Colonic mucosa (tissue), 4 donors: Measurements from ENCODE around the gene FAM193A. TPM values are rescaled to one million over a fixed set of nuclear protein-coding genes. Genes with fewer than 3 reads are reported as not detected.

ENCODE experiments used
- DNase-seq: peaks from one replicate; pipeline ENCODE4 v3.0.0-alpha.2; 2020
- H3K27ac ChIP-seq: fragments of 200-600 bp; one replicate; pipeline ENCODE4 v1.8.0; 2021
- H3K27me3 ChIP-seq: fragments of 200-600 bp; one replicate; pipeline ENCODE4 v1.8.0; 2021
- H3K36me3 ChIP-seq: fragments of 200-600 bp; one replicate; pipeline ENCODE4 v1.8.0; 2021
- H3K4me1 ChIP-seq: fragments of 200-600 bp; one replicate; pipeline ENCODE4 v1.8.0; 2021; ENCODE audit warnings: mild to moderate bottlenecking
- H3K4me3 ChIP-seq: fragments of 200-600 bp; one replicate; pipeline ENCODE4 v1.8.0; 2021
- H3K9ac ChIP-seq, 2 donors: one replicate each; pipeline ENCODE4 v1.7.0; 2013; ENCODE audit warnings: control low read depth in 2 of 2, low read depth in 2 of 2, low read length in 2 of 2
- H3K9me3 ChIP-seq: fragments of 200-600 bp; one replicate; pipeline ENCODE4 v1.8.0; 2021
- intact Hi-C: fragments of 100-400 bp; cut with DNase I; formaldehyde crosslinking; loops from one replicate; pipeline ENCODE4 v1.14.1; 2022
- total RNA-seq, 2 donors: library from RNA; stranded (reverse); fragmentation: NEBNext Ultra II Directional in 1 of 2; extraction: Animal tissue kit (Norgen Biotek cat#: 25700) in 1 of 2; gene quantifications; one replicate each; pipeline ENCODE4 v1.2.1, GENCODE V29; 2021
- TF ChIP-seq, protein P1 (sequence below): fragments of 200-600 bp; IDR thresholded peaks from one replicate; pipeline ENCODE4 v1.8.0; 2022; ENCODE audit warnings: antibody characterized with exemption, mild to moderate bottlenecking
- donor health status: healthy.
- donor health status: DM: no; HTN: no; CAD: no.
- donor health status: DM: no; HTN: no; CAD: no.

Gene FAM193A
- total RNA-seq, 2 donors from 2014 or later = 18.0 to 25.8 TPM

DNA sequence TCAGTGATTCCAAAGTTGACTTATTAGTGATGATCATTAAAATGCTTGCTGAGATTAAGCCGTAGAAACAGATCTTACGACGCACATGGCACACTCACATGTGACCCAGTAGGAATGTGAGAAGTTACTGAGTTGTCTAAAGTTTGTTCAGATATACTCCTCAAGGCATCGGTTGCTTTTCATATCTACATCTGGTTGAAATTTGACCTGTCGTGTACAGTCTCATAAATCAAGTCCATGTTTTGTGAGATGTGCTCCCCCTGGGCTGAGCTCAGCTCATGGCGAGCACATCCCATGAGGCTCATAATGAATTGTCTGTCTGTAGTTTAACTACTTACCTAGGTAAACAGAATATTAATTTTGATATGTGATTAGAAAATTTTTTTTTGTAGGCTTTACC lies 152.7 kb downstream of the FAM193A start:
- Histone ChIP-seq H3K27me3 (no peaks in the 10 kb centered on the region), H3K4me3 (no peak overlapping the region), H3K9ac (no peak overlapping the region), H3K36me3 (peaks cover 13% of the 10 kb centered on the region), H3K4me1 (no peaks in the 10 kb centered on the region), H3K27ac (no peak overlapping the region), H3K9me3 (no peaks in the 10 kb centered on the region)
- TF ChIP-seq, protein P1, sequence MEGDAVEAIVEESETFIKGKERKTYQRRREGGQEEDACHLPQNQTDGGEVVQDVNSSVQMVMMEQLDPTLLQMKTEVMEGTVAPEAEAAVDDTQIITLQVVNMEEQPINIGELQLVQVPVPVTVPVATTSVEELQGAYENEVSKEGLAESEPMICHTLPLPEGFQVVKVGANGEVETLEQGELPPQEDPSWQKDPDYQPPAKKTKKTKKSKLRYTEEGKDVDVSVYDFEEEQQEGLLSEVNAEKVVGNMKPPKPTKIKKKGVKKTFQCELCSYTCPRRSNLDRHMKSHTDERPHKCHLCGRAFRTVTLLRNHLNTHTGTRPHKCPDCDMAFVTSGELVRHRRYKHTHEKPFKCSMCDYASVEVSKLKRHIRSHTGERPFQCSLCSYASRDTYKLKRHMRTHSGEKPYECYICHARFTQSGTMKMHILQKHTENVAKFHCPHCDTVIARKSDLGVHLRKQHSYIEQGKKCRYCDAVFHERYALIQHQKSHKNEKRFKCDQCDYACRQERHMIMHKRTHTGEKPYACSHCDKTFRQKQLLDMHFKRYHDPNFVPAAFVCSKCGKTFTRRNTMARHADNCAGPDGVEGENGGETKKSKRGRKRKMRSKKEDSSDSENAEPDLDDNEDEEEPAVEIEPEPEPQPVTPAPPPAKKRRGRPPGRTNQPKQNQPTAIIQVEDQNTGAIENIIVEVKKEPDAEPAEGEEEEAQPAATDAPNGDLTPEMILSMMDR = no peak
- intact Hi-C loops = no loop called here
- no peak for DNase-seq

DNA sequence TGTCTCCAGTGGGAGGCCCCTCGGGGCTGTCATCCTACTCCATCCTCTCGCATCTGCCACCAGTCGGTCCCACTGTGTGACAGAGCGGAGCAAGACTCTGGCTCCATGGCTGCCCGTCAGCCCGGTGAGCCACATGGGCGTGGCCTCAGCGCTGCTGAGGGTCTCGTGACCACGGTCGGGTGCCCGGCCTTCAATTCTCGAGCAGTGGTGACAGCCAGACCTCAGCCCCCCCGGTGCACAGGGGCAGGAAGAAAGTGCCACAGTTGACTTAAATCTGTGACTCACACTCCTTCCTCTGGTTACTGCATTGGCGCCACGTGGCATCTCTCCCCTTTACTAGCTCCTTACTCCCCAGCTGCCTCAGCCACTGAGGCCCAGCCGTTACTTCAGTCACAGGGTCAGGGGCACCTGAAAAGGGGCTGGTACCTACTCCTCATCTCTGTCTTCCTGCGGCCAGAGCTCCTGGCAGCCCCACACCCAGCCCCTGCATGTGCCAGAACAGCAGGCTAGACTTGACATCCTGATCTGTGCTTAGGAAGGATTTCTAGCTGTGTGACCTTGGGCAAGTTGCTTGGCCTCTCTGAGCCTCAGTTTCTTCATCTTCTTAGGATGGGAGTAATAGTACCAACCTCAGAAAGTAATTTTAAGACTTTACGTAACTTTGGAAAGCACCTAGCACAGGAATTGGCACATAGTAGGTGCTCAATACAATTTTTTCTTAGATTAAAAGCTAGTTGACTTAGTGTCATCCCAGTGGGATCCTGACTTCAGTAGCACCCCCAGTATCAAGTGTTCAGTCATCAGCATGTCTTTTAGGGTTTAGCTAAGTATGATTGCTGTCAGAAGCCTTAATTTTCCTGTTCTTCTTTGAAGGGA lies 153.6 kb downstream of the FAM193A start:
- no peaks in the 10 kb centered on the region for H3K4me1 ChIP-seq
- no peak overlapping the region for H3K9ac ChIP-seq
- intact Hi-C loops = no loop called here
- peaks cover 8% of the 10 kb centered on the region for H3K36me3 ChIP-seq
- TF ChIP-seq, protein P1 = no peak
- H3K27me3 ChIP-seq = no peaks in the 10 kb centered on the region
- DNase-seq = no peak
- H3K4me3 ChIP-seq = no peak overlapping the region
- H3K27ac ChIP-seq = no peak overlapping the region
- H3K9me3 ChIP-seq = no peaks in the 10 kb centered on the region

DNA sequence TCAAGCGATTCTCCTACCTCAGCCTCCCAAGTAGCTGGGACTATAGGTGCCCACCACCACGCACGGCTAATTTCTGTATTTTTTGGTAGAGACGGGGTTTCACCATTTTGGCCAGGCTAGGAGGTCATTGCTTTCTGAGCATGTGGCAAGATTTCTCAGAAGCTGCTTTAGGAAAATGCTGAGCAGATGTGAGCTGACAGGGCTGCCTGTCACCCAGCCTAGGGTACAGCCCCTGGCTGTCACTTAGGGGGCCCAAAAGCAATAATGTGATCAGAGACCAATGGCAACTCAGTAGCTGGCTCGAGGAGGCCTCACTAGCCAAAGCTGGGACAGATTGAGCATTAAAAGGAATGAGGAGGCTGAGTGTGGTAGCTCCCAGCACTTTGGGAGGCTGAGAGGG lies 154.9 kb downstream of the FAM193A start:
- no peaks in the 10 kb centered on the region for H3K27me3 ChIP-seq
- no peaks in the 10 kb centered on the region for H3K4me1 ChIP-seq
- peaks cover 8% of the 10 kb centered on the region for H3K36me3 ChIP-seq
- H3K9me3 ChIP-seq = no peaks in the 10 kb centered on the region
- H3K4me3 ChIP-seq = no peak overlapping the region
- TF ChIP-seq, protein P1 = no peak
- DNase-seq = no peak
- no peak overlapping the region for H3K27ac ChIP-seq
- intact Hi-C loops = no loop called here
- no peak overlapping the region for H3K9ac ChIP-seq

DNA sequence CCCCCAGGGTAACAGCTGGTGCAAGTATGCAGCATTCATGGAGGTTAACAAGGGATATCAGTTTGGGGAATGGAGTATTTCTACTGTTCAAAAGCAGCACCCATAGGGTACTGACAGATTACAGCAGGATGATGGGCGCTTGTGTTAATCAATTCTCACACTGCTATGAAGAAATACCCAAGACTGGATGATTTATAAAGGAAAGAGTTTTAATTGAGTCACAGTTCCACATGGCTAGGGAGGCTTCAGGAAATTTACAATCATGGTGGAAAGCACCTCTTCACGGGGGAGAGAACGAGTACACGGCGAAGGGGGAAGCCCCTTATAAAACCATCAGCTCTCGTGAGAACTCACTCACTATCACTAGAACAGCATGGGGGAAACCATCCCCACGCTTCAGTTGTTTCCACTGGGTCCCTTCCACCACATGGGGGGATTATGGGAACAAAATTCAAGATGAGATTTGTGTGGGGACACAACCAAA lies 155.5 kb downstream of the FAM193A start:
- no peak for DNase-seq
- no peak overlapping the region for H3K27ac ChIP-seq
- H3K9me3 ChIP-seq = no peaks in the 10 kb centered on the region
- intact Hi-C loops = no loop called here
- no peaks in the 10 kb centered on the region for H3K27me3 ChIP-seq
- TF ChIP-seq, protein P1 = no peak
- peaks cover 12% of the 10 kb centered on the region for H3K36me3 ChIP-seq
- no peak overlapping the region for H3K4me3 ChIP-seq
- H3K4me1 ChIP-seq = no peaks in the 10 kb centered on the region
- no peak overlapping the region for H3K9ac ChIP-seq

DNA sequence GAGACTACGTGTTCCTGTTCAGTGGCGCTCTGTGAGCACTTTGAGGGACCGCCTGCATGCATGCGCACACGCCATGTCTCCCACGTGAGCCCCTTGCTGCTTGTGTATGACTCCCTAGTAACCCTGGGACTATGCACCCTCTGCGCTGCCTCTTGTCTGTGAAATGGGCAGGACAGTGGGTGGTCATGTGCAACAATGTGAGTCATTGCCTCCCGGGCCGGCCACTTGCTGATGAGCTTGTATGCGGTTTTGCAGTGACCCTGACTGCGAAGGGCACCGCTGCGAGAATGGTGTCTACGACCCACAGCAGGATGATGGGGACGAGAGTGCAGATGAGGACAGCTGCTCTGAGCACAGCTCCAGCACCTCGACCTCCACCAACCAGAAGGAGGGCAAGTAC lies 158.2 kb downstream of the FAM193A start:
- no peaks in the 10 kb centered on the region for H3K9me3 ChIP-seq

More for the DNA sequence above, 158.2 kb downstream of the FAM193A start:
- Histone ChIP-seq H3K27ac (no peak overlapping the region), H3K36me3 (peaks cover 24% of the 10 kb centered on the region), H3K4me3 (no peak overlapping the region), H3K4me1 (no peaks in the 10 kb centered on the region), H3K27me3 (no peaks in the 10 kb centered on the region), H3K9ac (no peak overlapping the region)
- intact Hi-C loops = no loop called here
- TF ChIP-seq, protein P1 = no peak
- DNase-seq = no peak
